ENCODE results near the gene CFAP43. TPM values are rescaled to one million over a fixed set of nuclear protein-coding genes. Genes with fewer than 3 reads are reported as not detected.

CFAP43 gene
- total and polyA plus RNA-seq, 9 of the 15 experiments (the other 6 are each of a cell fraction or from before 2014, with no cell fraction given), result 0.07 to 0.86 (median 0.11) TPM; not detected in 1

GRCh38 chr10:104260775-104261115 is 28.6 kb upstream of the CFAP43 start:
- intact Hi-C loops (cut with micrococcal nuclease), result no loop called here
- no peak for TF ChIP-seq ZNF311 (CRISPR knock-in tag; IDR thresholded peaks at IDR 0.05)
- peak; percentile 62 for TF ChIP-seq CBFA2T2 (conservative IDR thresholded peaks at IDR 0.05)
- no peak for TF ChIP-seq SMAD4 (CRISPR knock-in tag; conservative IDR thresholded peaks at IDR 0.05)
- TF ChIP-seq, protein P1, sequence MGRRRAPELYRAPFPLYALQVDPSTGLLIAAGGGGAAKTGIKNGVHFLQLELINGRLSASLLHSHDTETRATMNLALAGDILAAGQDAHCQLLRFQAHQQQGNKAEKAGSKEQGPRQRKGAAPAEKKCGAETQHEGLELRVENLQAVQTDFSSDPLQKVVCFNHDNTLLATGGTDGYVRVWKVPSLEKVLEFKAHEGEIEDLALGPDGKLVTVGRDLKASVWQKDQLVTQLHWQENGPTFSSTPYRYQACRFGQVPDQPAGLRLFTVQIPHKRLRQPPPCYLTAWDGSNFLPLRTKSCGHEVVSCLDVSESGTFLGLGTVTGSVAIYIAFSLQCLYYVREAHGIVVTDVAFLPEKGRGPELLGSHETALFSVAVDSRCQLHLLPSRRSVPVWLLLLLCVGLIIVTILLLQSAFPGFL (CRISPR knock-in tag; IDR thresholded peaks at IDR 0.05), result no peak
- no peak for TF ChIP-seq CHD7 (IDR thresholded peaks at IDR 0.05; ENCODE audit: low read depth, low read length)
- peak; percentile 37 for TF ChIP-seq FOS (IDR thresholded peaks at IDR 0.05; ENCODE audit: extremely low read depth, insufficient read length)
- no peak for TF ChIP-seq ZNF668 (CRISPR knock-in tag; IDR thresholded peaks at IDR 0.05)
- no peak for TF ChIP-seq ZNF445 (CRISPR knock-in tag; IDR thresholded peaks at IDR 0.05; ENCODE audit: low read depth)
- peak; percentile 36 for TF ChIP-seq MTA2 (IDR thresholded peaks at IDR 0.05; ENCODE audit: low read depth)
- no peak for TF ChIP-seq PHB (CRISPR knock-in tag; IDR thresholded peaks at IDR 0.05)
- TF ChIP-seq SUPT5H (IDR thresholded peaks at IDR 0.05), result no peak

More at GRCh38 chr10:104260775-104261115, 28.6 kb upstream of the CFAP43 start:
- Histone ChIP-seq H3K9me3 (replicated peaks; ENCODE audit: control insufficient read depth, insufficient read depth, low read depth, low read length) (no peaks in the 10 kb centered on the region), H3K36me3 (ENCODE audit: control insufficient read depth, insufficient read depth, low read length) (peaks cover 97% of the 10 kb centered on the region), H2AFZ (ENCODE audit: low read depth, low read length) (no peak overlapping the region), H3K4me3 (no peak overlapping the region), H3K79me2 (ENCODE audit: control insufficient read depth, insufficient read depth, low read length) (peaks cover 81% of the 10 kb centered on the region), H3K27me3 (ENCODE audit: control insufficient read depth in 2 of 2, insufficient read depth in 2 of 2, low read length in 2 of 2) (no peaks in the 10 kb centered on the region), H3K27ac (ENCODE audit: extremely low read depth, low read depth, low read length) (peak overlapping the region; percentile 77; the same call in 1 of the 3 replicates), H4K20me1 (replicated peaks; ENCODE audit: control insufficient read depth, insufficient read depth, low read length) (no peaks in the 10 kb centered on the region), H3K4me1 (replicated peaks in 1 of 2; ENCODE audit: control insufficient read depth in 2 of 2, insufficient read depth in 2 of 2, low read length in 2 of 2) (peaks cover 7 to 26% of the 10 kb centered on the region in 2 experiments; a peak in 3 of 5 replicates), H3K9me1 (ENCODE audit: control insufficient read depth, insufficient read depth, low read length) (no peaks in the 10 kb centered on the region), H3K9ac (ENCODE audit: insufficient read depth in 1 of 2, low read depth in 2 of 2, low read length in 2 of 2) (0 out of 4 replicates have a peak overlapping the region, but pooled peaks of 1 of the 2 experiments have one; percentile 10), H3K4me2 (ENCODE audit: insufficient read depth, low read length) (peak overlapping the region; percentile 66; the same call in 1 of the 2 replicates)
- CTCF ChIA-PET (ENCODE audit: low intra/inter-chr PET ratio), result no interaction called here
- POLR2A ChIA-PET, result no interaction called here
- FAIRE-seq (peak; percentile 15), DNase-seq (ENCODE audit: extremely low read depth in 1 of 4, low spot score in 3 of 4) (peak in 2 of 4 experiments; percentile 48 to 61), ATAC-seq (peak; percentile 79)
- no TSS peak for BruUV-seq (replicated peaks)
- 0% methylated on average over 3 of the region's 3 CpGs for WGBS (ENCODE audit: insufficient coverage, low coverage, missing lambda C conversion rate)
- in situ Hi-C loops (cut with MboI), result no loop called here
